ENCODE data around the gene KPNA4.

GRCh38 chr3:160445854-160446253, 119.5 kb downstream of the KPNA4 start:
- TF ChIP-seq CTCF (IDR thresholded peaks at IDR 0.05) (no peak), POLR2A (IDR thresholded peaks at IDR 0.05) (no peak)
